Sigmoid colon (tissue), 7 donors: ENCODE results near the gene MAPK10. TPM values are rescaled to one million over a fixed set of nuclear protein-coding genes. Genes with fewer than 3 reads are reported as not detected.
"Not testable (repeated sequence)": the region's sequence is repeated elsewhere in the genome, so short reads cannot be mapped to it uniquely, and the experiment has no call there.

Experiments used
- DNase-seq: peaks from one replicate; pipeline ENCODE4 v3.0.0-alpha.2; 2019
- H3K27ac ChIP-seq, 4 donors: fragments of 200-600 bp; sonication (generic); one replicate each; pipeline ENCODE4 v1.5.1; 2016 to 2019; ENCODE audit warnings: mild to moderate bottlenecking in 1 of 4
- H3K27me3 ChIP-seq, 3 donors: fragments of 200-600 bp; sonication (generic); one replicate each; pipeline ENCODE4 v1.5.1; 2019; ENCODE audit warnings: mild to moderate bottlenecking in 1 of 3
- H3K36me3 ChIP-seq, 4 donors: fragments of 200-600 bp; sonication (generic); one replicate each; pipeline ENCODE4 v1.5.1; 2016 to 2019
- H3K4me1 ChIP-seq, 4 donors: fragments of 200-600 bp; sonication (generic); one replicate each; pipeline ENCODE4 v1.5.1; 2017 to 2019
- H3K4me3 ChIP-seq, 4 donors: fragments of 200-600 bp; sonication (generic); one replicate each; pipeline ENCODE4 v1.5.1; 2017 to 2019; ENCODE audit warnings: mild to moderate bottlenecking in 2 of 4, moderate library complexity in 1 of 4
- H3K9me3 ChIP-seq, 4 donors: fragments of 200-600 bp in 3 of 4; sonication (generic) in 3 of 4; one replicate each; pipeline versions ENCODE4 v1.5.1 to v1.6.1; 2013 to 2019
- CTCF ChIP-seq, 4 experiments: fragments of 450-650 bp in 3 of 4; fragments of 200-600 bp in 1 of 4; IDR thresholded peaks; one replicate each; pipeline ENCODE4 v1.5.1; 2016 to 2019; ENCODE audit warnings: antibody characterized with exemption in 4 of 4, mild to moderate bottlenecking in 3 of 4, moderate library complexity in 2 of 4
- EP300 ChIP-seq, 4 donors: sonication (generic); formaldehyde crosslinking; IDR thresholded peaks; one replicate each; pipeline ENCODE4 v1.6.1; 2017; ENCODE audit warnings: antibody characterized with exemption in 4 of 4
- POLR2A ChIP-seq, 2 donors: fragments of 450-650 bp; IDR thresholded peaks; one replicate each; pipeline ENCODE4 v1.6.1; 2016; ENCODE audit warnings: antibody characterized with exemption in 2 of 2, mild to moderate bottlenecking in 2 of 2, moderate library complexity in 2 of 2
- POLR2AphosphoS5 ChIP-seq, 4 donors: sonication (generic); formaldehyde crosslinking; IDR thresholded peaks; one replicate each; pipeline ENCODE4 v1.6.1; 2017; ENCODE audit warnings: antibody characterized with exemption in 4 of 4
- WGBS, 2 donors: extraction: QIAGEN DNeasy Blood & Tissue Kit; methylation state at CpG; one replicate each; pipeline ENCODE4 v1.1.7; 2013; 5-methylcytosine and 5-hydroxymethylcytosine counted together
- intact Hi-C: fragments of 100-400 bp; cut with DNase I; formaldehyde crosslinking; loops from one replicate; pipeline ENCODE4 v1.15.1; 2023
- polyA plus RNA-seq, 3 donors: library from polyadenylated mRNA; stranded (reverse); fragments of 200-250 nt; gene quantifications; one replicate each; pipeline ENCODE4 v1.2.3, GENCODE V29; 2013
- total RNA-seq, 4 donors: library from RNA; depleted of rRNA; stranded (reverse); fragments of >200 nt; gene quantifications; one replicate each; pipeline ENCODE4 v1.1.0, GENCODE V29; 2016
- donor health status: healthy with polysubstance abuse.
- donor health status: Bipolar disorder and iron deficiency.
- donor health status: healthy.

The MAPK10 gene
- total and polyA plus RNA-seq, 7 donors, result 3.0 to 28.5 (median 24.3) TPM

DNA sequence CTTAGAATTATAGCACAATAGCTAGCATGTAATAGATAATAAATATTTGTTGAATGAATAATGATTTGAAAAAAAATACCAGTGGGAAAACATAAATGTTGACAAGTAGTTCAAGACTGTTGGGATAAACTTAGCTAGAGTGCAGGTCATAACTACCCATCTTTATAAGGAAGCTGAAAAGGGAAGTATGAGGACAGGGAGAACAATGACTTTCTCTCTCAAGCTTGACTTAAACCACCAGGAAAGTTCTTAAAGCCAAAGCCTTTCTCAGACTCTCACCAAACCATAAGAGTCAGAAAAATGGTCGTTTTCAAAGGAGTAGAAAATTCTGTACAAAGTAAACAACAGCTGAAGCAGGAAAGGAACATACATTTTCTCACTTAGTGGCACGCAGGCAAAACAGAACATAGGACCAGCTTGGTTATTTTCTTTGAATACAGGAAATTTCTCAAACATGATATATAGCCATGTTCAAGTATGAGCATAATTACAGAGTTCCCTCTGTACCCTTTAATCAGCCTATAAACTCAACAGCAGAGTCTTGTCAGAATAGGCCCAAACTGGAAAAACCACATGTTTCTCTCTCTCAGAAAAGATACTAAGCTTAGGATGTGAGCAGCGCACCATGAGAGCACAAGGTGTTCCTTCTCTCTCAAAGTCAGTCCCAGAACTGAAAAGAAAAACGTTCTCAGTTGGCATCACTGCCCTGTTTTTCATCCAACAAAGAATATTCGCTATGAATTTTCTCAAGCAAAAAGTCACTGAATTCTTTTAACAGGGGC, 28.7 kb downstream of the MAPK10 start:
- WGBS, 2 donors, result 44 to 46% methylated on average over 5 of the region's 5 CpGs
- TF ChIP-seq POLR2A (IDR thresholded peaks at IDR 0.05) (no peak), EP300 (IDR thresholded peaks at IDR 0.05) (no peak), POLR2AphosphoS5 (IDR thresholded peaks at IDR 0.05) (peak in 1 of 4 donors; percentile 39), CTCF (IDR thresholded peaks at IDR 0.05) (no peak)
- no peak for DNase-seq
- intact Hi-C loops, result no loop called here
- Histone ChIP-seq H3K36me3 (no peaks in the 10 kb centered on the region), H3K4me1 (no peaks in the 10 kb centered on the region), H3K9me3 (no peaks in the 10 kb centered on the region), H3K27ac (peak overlapping the region in 2 of 4 donors; percentile 17 to 44), H3K4me3 (no peak overlapping the region), H3K27me3 (no peaks in the 10 kb centered on the region)

DNA sequence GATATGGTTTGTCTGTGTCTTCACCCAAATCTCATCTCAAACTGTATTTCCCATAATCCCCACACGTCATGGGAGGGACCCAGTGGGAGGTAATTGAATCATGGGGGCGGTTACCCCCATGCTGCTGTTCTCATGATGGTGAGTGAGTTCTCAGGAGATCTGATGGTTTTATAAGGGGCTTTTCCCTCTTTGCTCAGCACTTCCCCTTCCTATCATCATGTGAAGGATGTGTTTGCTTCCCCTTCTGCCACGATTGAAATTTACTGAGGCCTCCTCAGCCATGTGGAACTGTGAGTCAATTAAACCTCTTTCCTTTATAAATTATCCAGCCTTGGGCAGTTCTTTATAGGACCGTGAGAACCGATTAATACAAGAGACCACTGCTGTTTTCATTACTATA, 29.4 kb downstream of the MAPK10 start:
- 67 to 71% methylated on average over 5 of the region's 5 CpGs for WGBS, 2 donors
- DNase-seq, H3K27me3 ChIP-seq, intact Hi-C loops, H3K4me3 ChIP-seq, H3K36me3 ChIP-seq, H3K4me1 ChIP-seq, H3K9me3 ChIP-seq: not testable (repeated sequence)
- peak overlapping the region in 1 of 4 donors; percentile 44 for H3K27ac ChIP-seq

DNA sequence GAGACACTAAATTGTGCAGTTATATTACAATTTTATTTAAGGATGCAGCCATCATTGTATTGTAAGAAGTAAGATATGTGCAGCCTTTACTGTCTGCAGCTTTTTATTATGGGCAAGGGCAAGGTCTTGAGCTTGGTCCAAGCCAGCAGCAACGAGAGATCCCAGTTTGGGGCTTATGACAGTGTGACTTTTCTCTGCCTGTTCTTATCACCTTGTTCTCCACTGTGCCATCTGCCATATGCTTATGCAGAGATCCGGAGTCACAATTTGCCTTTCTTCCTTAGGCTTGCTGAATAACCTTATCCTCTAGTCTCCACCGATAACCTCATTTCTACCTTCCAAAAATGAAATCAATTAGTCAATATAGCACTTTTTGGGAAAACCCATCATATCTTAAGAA, 30.4 kb downstream of the MAPK10 start:
- Histone ChIP-seq H3K4me1 (no peaks in the 10 kb centered on the region), H3K4me3 (no peak overlapping the region), H3K36me3 (no peaks in the 10 kb centered on the region), H3K27ac (no peak overlapping the region), H3K27me3 (no peaks in the 10 kb centered on the region), H3K9me3 (no peaks in the 10 kb centered on the region)
- TF ChIP-seq POLR2AphosphoS5 (IDR thresholded peaks at IDR 0.05) (no peak), POLR2A (IDR thresholded peaks at IDR 0.05) (no peak), EP300 (IDR thresholded peaks at IDR 0.05) (no peak), CTCF (IDR thresholded peaks at IDR 0.05) (no peak)
- WGBS, 2 donors, result 68 to 89% methylated on average over 3 of the region's 3 CpGs
- no peak for DNase-seq
- intact Hi-C loops, result no loop called here

- Histone ChIP-seq H3K36me3 (no peaks in the 10 kb centered on the region), H3K9me3 (no peaks in the 10 kb centered on the region), H3K4me1 (peaks cover 0 to 8% (median 0%) of the 10 kb centered on the region in 4 donors), H3K27me3 (no peaks in the 10 kb centered on the region), H3K4me3 (no peak overlapping the region), H3K27ac (no peak overlapping the region)
- no peak for DNase-seq
- intact Hi-C loops, result no loop called here
- no peak for TF ChIP-seq POLR2AphosphoS5 (IDR thresholded peaks at IDR 0.05)
- no peak for TF ChIP-seq EP300 (IDR thresholded peaks at IDR 0.05)
- no peak for TF ChIP-seq POLR2A (IDR thresholded peaks at IDR 0.05)
- TF ChIP-seq CTCF (IDR thresholded peaks at IDR 0.05), result no peak
Observed at GRCh38 chr4:86326400-86326799, 33.5 kb downstream of the MAPK10 start.

GRCh38 chr4:86319390-86319789, 40.5 kb downstream of the MAPK10 start:
- Histone ChIP-seq H3K36me3 (no peaks in the 10 kb centered on the region), H3K27ac (no peak overlapping the region), H3K4me3 (no peak overlapping the region), H3K9me3 (no peaks in the 10 kb centered on the region), H3K27me3 (no peaks in the 10 kb centered on the region), H3K4me1 (peaks cover 0 to 8% (median 0%) of the 10 kb centered on the region in 4 donors)
- no peak for DNase-seq
- intact Hi-C loops, result no loop called here
- TF ChIP-seq POLR2A (IDR thresholded peaks at IDR 0.05), result no peak
- TF ChIP-seq CTCF (IDR thresholded peaks at IDR 0.05), result no peak
